Colon (tissue), 2 donors: ENCODE results near the gene MUC16.

ENCODE experiments used
- FAIRE-seq: peaks from 2 replicates; lab custom pipeline; 2012; peaks lifted over from hg19 to GRCh38; lab: Jason Lieb, UNC
- donor health status: control.
- donor health status: control.

Gene MUC16

GRCh38 chr19:9008667-9009066, 1.5 kb downstream of the MUC16 start:
- FAIRE-seq = no peak

- no peak for FAIRE-seq
Measured at GRCh38 chr19:9000933-9001332, 9.3 kb downstream of the MUC16 start.

GRCh38 chr19:8988204-8988603, 22.0 kb downstream of the MUC16 start:
- FAIRE-seq = no peak

- no peak for FAIRE-seq
Measured at GRCh38 chr19:8986296-8986695, 23.9 kb downstream of the MUC16 start.

- no peak for FAIRE-seq
Measured at GRCh38 chr19:8973501-8974091, 36.6 kb downstream of the MUC16 start.

GRCh38 chr19:8965887-8966286, 44.3 kb downstream of the MUC16 start:
- FAIRE-seq = no peak
